Stimulated activated naive B cell treated with anti-CD40 and anti-IgM and Interleukin-4, amounts not matched to agents 10 μg/mL and 1 μg/mL and 100 μg/mL, for 72 hours (primary cell): ENCODE data around the gene GNG4.
"Not testable (repeated sequence)": the region's sequence is repeated elsewhere in the genome, so short reads cannot be mapped to it uniquely, and the experiment has no call there.

Source experiments
- ATAC-seq, 2 donors: fragments of 150-1000 bp; cut with Tn5 transposase; replicated peaks; 2 replicates each; pipeline ENCODE4 v1.10.0; 2021; ENCODE audit warnings: moderate library complexity in 1 of 2
- DNase-seq: peaks from one replicate; pipeline ENCODE4 v3.0.0; 2021
- H3K27ac Mint-ChIP-seq: one replicate; pipeline ENCODE4 v1.8.0; 2022; ENCODE audit warnings: mild to moderate bottlenecking, mixed read lengths
- H3K27me3 Mint-ChIP-seq, 2 donors: one replicate each; pipeline ENCODE4 v1.8.0; 2022; ENCODE audit warnings: mixed read lengths in 2 of 2
- H3K36me3 Mint-ChIP-seq, 2 donors: one replicate each; pipeline ENCODE4 v1.8.0; 2022; ENCODE audit warnings: mixed read lengths in 2 of 2, mild to moderate bottlenecking in 1 of 2
- H3K4me1 Mint-ChIP-seq, 2 donors: one replicate each; pipeline ENCODE4 v1.8.0; 2022; ENCODE audit warnings: mixed read lengths in 2 of 2, mild to moderate bottlenecking in 1 of 2
- H3K4me3 Mint-ChIP-seq, 2 donors: one replicate each; pipeline ENCODE4 v1.8.0; 2022; ENCODE audit warnings: mild to moderate bottlenecking in 2 of 2, mixed read lengths in 2 of 2, moderate library complexity in 1 of 2
- H3K9me3 Mint-ChIP-seq, 2 donors: one replicate each; pipeline ENCODE4 v1.8.0; 2022; ENCODE audit warnings: mixed read lengths in 2 of 2, mild to moderate bottlenecking in 1 of 2

Gene GNG4

DNA sequence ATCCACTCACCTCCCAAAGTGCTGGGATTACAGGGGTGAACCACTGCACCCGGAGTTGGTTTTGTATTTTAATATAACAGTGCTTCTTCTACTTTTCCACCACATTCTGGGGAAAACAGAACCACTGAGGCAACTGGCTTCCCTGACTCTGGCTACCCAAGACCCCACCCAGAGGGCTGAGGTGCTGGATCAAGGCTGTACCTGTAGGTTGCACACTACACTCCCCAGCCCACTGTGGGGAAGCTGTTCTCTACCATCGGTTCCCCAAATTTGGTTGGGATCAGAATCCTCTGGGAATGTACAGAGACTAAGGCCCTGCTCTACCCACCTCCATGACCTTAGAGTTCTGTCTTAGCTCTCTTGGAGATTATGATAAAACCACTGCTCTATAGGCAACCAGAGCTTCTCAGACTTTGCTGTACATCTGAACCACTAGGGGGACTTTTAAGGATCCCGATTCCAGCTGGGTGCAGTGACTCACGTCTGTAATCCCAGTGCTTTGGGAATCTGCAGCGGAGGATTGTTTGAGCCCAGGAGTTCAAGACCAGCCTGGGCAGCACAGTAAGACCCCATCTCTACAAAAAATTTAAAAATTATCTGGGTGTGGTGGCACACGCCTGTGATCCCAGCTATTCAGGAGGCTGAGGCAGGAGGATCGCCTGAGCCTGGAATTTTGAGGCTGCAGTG is 51.6 kb downstream of the GNG4 start:
- H3K27me3 Mint-ChIP-seq, result peaks cover 7 to 13% of the 10 kb centered on the region in 2 donors
- no peak overlapping the region for H3K27ac Mint-ChIP-seq
- DNase-seq (no peak), ATAC-seq (no peak)
- H3K4me3 Mint-ChIP-seq, result no peak overlapping the region
- H3K36me3 Mint-ChIP-seq, result no peaks in the 10 kb centered on the region
- H3K4me1 Mint-ChIP-seq, result no peaks in the 10 kb centered on the region
- H3K9me3 Mint-ChIP-seq, result no peaks in the 10 kb centered on the region

DNA sequence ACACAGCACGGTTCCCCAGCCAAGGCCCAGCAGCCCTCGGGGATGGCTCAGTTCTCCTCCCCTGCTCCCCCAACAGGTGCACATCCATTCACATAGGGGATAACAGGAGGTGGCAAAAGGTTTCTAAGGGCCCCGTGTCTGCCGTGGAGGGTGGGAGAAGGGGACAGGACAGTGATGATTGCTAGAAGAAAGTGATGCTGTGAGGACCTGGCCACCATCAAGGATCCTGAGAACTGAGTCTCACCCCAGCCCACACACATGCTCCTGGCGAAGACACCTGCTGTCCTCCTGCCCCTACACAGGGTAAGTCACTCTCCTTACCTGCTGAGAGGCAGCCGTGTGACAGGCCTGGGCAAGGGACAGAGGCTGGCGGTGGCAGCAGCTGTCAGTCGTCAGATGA is 54.5 kb downstream of the GNG4 start:
- peaks cover 22 to 31% of the 10 kb centered on the region in 2 donors for H3K27me3 Mint-ChIP-seq
- DNase-seq (no peak), ATAC-seq (no peak)

DNA sequence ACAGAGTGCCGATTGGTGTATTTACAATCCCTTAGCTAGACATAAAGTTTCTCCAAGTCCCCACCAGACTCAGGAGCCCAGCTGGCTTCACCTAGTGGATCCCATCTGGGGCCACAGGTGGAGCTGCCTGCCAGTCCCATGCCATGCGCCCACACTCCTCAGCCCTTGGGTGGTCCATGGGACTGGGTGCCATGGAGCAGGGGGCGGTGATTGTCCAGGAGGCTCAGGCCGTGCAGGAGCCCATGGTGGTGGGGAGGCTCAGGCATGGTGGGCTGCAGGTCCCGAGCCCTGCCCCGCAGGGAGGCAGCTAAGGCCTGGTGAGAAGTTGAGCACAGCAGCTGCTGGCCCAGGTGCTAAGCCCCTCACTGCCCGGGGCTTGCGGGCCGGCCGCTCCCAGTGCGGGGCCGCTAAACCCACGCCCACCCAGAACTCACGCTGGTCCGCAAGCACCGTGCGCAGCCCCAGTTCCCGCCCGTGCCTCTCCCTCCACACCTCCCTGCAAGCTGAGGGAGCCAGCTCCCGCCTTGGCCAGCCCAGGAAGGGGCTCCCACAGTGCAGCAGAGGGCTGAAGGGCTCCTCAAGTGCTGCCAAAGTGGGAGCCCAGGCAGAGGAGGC is 55.2 kb downstream of the GNG4 start:
- not testable (repeated sequence) for H3K4me3 Mint-ChIP-seq, H3K36me3 Mint-ChIP-seq, DNase-seq, H3K4me1 Mint-ChIP-seq, ATAC-seq, H3K9me3 Mint-ChIP-seq, H3K27ac Mint-ChIP-seq
- H3K27me3 Mint-ChIP-seq, result peaks cover 25 to 31% of the 10 kb centered on the region in 2 donors

More for the DNA sequence above, 54.5 kb downstream of the GNG4 start:
- H3K36me3 Mint-ChIP-seq, result no peaks in the 10 kb centered on the region
- no peaks in the 10 kb centered on the region for H3K4me1 Mint-ChIP-seq
- no peak overlapping the region for H3K4me3 Mint-ChIP-seq
- H3K27ac Mint-ChIP-seq, result no peak overlapping the region
- H3K9me3 Mint-ChIP-seq, result peaks cover 0 to 4% of the 10 kb centered on the region in 2 donors

DNA sequence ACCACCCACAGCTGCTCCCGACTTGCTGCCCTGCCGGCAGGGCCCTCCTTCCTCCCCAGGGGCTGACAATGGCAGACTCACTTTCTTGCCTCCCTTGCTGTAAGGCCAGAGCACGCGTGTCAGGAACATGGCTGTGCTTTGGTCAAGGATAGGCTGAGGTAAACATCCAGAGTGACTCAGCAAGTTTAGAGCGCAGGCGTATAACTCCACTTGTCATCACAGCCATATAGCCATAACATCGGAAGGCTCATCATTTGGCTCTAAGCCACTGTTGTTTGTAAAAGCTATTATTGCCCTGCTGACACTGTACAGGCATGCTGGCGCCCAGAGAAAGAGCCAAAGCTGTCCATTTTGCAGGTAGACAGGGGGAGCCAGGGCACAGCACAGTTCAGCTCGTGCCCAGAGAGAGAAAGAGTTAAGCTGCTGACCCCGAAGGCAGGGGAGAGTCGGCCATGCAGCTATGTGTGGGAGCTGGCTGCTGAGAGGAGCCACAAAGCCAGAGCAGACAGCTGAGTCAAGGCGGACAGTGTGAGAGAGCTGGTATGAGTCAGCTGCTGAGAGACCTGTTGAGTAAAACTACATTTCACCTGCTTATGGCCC is 60.6 kb downstream of the GNG4 start:
- ATAC-seq, result no peak
- no peak for DNase-seq
- Mint-ChIP-seq H3K4me1 (no peaks in the 10 kb centered on the region), H3K9me3 (peaks cover 23 to 31% of the 10 kb centered on the region in 2 donors), H3K27me3 (peaks cover 46 to 47% of the 10 kb centered on the region in 2 donors), H3K4me3 (no peak overlapping the region), H3K27ac (no peak overlapping the region), H3K36me3 (peaks cover 12 to 13% of the 10 kb centered on the region in 2 donors)

DNA sequence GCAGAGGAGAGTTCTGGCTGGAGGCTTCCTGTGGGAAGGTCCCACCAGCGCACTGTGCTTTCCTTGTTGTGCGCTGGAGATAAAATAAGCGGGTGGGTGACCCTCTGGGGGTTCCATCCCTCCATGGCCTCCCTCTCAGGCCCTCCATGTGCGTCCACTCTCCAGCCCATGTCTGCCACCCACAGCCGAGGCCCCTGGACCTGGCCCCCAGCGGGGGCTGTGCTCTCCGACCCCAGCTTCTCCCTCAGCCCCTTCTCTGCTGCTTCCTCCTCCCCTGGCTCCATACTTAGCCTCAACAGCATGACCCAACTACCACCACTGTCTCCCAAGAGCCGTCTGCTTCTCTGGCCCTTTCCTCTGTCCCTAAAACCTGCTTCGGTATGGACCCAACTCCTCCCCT is 61.4 kb downstream of the GNG4 start:
- H3K27ac Mint-ChIP-seq, result no peak overlapping the region

DNA sequence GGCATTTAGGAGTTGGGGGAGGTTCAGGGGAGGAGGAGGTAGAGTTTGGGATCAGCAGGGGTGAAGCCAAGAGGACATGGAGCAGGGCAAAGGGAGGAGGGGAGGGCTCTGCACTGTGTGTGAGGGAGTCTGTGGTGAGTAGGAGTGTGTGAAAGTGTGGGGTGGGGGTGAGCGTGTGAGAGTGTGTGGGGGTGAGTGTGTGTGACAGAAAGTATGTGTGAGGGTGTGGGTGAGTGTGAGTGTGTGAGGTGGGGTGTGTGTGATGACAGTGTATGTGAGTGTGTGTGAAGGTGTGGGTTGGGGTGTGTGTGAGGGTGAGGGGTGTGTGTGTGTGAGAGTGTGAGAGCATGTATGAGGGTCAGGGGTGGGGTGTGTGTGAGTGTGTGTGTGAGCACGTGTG is 62.6 kb downstream of the GNG4 start:
- DNase-seq (no peak), ATAC-seq (no peak)
- no peaks in the 10 kb centered on the region for H3K4me1 Mint-ChIP-seq
- H3K27ac Mint-ChIP-seq, result no peak overlapping the region
- H3K9me3 Mint-ChIP-seq, result peaks cover 23 to 33% of the 10 kb centered on the region in 2 donors
- H3K4me3 Mint-ChIP-seq, result no peak overlapping the region
- H3K36me3 Mint-ChIP-seq, result peaks cover 13% of the 10 kb centered on the region in 2 donors
- peaks cover 29 to 39% of the 10 kb centered on the region in 2 donors for H3K27me3 Mint-ChIP-seq

More for the DNA sequence above, 61.4 kb downstream of the GNG4 start:
- Mint-ChIP-seq H3K4me1 (no peaks in the 10 kb centered on the region), H3K4me3 (no peak overlapping the region), H3K36me3 (peaks cover 12 to 13% of the 10 kb centered on the region in 2 donors), H3K9me3 (peaks cover 23 to 31% of the 10 kb centered on the region in 2 donors), H3K27me3 (peaks cover 38 to 41% of the 10 kb centered on the region in 2 donors)
- no peak for ATAC-seq
- no peak for DNase-seq

DNA sequence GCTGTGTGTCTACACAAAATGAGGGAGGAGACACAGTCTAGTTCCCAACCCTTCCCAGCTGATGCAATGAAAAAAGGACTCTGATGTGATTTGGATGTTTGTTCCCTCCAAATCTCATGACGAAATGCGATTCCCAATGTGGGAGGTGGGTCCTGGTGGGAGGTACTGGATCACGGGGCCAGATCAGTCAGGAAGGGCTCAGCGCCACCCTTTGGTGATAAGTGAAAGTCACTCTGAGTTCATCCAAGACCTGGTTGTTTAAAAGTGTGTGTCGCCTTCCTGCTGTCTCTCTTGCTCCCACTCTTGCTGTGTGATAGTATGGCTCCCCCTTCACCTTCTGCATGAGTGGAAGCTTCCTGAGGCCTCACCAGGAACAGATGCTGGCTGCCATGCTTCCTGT is 63.2 kb downstream of the GNG4 start:
- no peak for ATAC-seq
- H3K9me3 Mint-ChIP-seq, result peaks cover 25 to 36% of the 10 kb centered on the region in 2 donors
- DNase-seq, result no peak
- peaks cover 24 to 36% of the 10 kb centered on the region in 2 donors for H3K27me3 Mint-ChIP-seq
- no peaks in the 10 kb centered on the region for H3K4me1 Mint-ChIP-seq
- H3K4me3 Mint-ChIP-seq, result no peak overlapping the region
- H3K36me3 Mint-ChIP-seq, result peaks cover 15% of the 10 kb centered on the region in 2 donors
- no peak overlapping the region for H3K27ac Mint-ChIP-seq

DNA sequence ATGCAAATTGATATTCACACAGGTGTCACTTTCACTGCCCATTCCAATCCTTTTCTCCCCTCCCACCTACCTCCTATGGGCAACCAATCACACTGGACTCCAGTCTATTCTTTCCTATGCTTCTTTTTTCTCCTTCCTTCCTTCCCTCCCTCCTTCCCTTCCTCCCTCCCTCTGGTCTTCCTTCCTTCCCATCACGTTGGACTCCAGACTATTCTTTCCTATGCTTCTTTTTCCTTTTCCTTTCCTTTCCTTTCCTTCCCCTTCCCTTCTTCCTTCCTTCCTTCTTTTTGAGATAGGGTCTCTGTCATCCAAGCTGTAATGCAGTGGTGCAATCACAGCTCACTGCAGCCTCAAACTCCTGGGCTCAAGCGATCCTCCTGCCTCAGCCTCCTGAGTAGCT is 64.6 kb downstream of the GNG4 start:
- no peak for ATAC-seq
- H3K27ac Mint-ChIP-seq, result no peak overlapping the region
- H3K36me3 Mint-ChIP-seq, result peaks cover 15% of the 10 kb centered on the region in 2 donors
- H3K27me3 Mint-ChIP-seq, result peaks cover 19 to 27% of the 10 kb centered on the region in 2 donors
- H3K4me3 Mint-ChIP-seq, result no peak overlapping the region
- DNase-seq, result no peak
- H3K9me3 Mint-ChIP-seq, result peaks cover 29 to 34% of the 10 kb centered on the region in 2 donors
- no peaks in the 10 kb centered on the region for H3K4me1 Mint-ChIP-seq

DNA sequence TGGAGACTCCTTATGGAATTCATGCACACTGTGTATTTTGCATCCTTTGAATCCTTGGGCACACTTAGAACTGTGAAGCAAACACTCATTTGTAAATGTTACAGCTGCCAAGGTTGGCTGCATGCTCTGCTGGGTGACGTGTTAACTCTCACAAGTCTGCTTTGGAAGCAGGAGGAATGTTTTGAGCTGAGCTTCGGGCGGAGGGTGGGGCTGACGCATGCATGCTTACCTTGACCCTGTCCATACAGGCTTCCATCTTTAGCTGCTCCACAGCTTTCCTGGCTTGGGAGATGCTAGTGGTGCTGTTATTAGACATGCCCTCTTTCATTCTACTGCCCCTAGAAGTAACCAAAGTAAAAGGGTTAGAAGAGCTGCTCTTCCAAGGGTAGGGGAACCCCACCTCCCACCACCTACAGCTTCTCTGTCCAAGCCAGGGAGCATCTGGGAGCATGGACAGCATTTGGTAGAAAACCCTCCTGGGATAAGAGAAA is 66.0 kb downstream of the GNG4 start:
- DNase-seq (no peak), ATAC-seq (no peak)
- Mint-ChIP-seq H3K36me3 (peaks cover 6 to 7% of the 10 kb centered on the region in 2 donors), H3K9me3 (peaks cover 16 to 22% of the 10 kb centered on the region in 2 donors), H3K27me3 (peaks cover 19 to 25% of the 10 kb centered on the region in 2 donors), H3K4me3 (no peak overlapping the region), H3K4me1 (no peaks in the 10 kb centered on the region), H3K27ac (no peak overlapping the region)

DNA sequence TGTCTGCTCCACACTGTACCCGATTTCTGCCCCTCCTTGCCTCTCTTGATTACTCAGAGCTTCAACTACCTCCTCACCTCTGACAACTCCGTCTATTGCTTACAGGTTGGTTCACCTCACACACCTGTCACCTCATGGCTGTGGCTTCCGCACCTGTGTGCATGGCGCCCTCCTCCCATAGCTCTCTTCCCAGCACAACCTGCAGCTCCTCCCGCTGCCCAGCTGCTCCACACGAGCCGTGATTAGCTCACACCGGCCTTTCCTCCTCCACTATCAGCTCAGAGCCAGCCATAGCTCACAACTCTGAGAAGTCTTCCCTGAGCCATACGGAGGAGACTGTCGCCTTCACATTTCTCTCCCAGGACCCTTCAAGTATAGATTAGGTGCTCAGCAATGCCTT is 67.5 kb downstream of the GNG4 start:
- DNase-seq, result no peak
- Mint-ChIP-seq H3K9me3 (peaks cover 8 to 14% of the 10 kb centered on the region in 2 donors), H3K27ac (no peak overlapping the region), H3K27me3 (peaks cover 19 to 25% of the 10 kb centered on the region in 2 donors), H3K36me3 (peaks cover 3 to 4% of the 10 kb centered on the region in 2 donors), H3K4me1 (no peaks in the 10 kb centered on the region), H3K4me3 (no peak overlapping the region)
- no peak for ATAC-seq

DNA sequence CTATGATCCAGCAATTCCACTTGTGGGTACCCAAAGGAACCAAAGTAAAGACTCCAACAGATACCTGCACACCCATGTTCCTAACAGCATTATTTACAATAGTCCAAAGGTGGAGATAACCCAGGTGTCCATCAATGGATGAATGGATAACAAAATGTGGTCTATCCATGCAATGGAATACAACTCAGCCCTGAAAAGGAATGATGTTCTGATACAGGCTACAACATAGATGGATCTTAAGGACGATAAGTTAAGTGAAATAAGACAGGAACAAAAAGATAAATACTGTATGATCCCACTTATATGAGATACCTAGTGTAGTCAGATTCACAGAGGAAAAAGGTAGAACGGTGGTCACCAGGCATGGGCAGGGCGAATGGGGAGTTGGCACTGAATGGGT is 69.7 kb downstream of the GNG4 start:
- peaks cover 7 to 8% of the 10 kb centered on the region in 2 donors for H3K9me3 Mint-ChIP-seq
- no peak overlapping the region for H3K27ac Mint-ChIP-seq
- ATAC-seq, result no peak

DNA sequence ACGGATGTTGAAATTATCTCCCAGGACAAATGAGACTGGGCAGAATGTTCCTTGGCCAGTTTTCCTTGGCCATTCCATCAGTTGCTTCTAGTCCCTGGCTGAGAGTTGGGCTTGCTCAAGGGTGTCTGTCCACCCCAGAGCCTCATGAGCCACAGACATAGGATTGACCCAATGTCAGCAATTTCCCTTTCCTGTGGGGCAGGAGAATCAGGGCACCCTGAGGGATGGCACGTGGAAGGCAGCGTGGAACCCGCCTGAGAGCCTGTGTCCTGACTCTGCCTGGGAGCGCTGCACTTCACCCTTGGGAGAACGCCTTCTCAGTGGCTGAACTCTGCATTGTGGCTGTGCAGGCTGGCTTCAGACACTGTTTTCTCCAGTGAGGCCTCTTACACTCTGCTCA is 74.0 kb downstream of the GNG4 start:
- peaks cover 1 to 4% of the 10 kb centered on the region in 2 donors for H3K9me3 Mint-ChIP-seq
- DNase-seq (no peak), ATAC-seq (no peak)
- H3K27ac Mint-ChIP-seq, result no peak overlapping the region
- H3K4me1 Mint-ChIP-seq, result no peaks in the 10 kb centered on the region
- peaks cover 9 to 14% of the 10 kb centered on the region in 2 donors for H3K27me3 Mint-ChIP-seq
- H3K36me3 Mint-ChIP-seq, result no peaks in the 10 kb centered on the region
- no peak overlapping the region for H3K4me3 Mint-ChIP-seq

More for the DNA sequence above, 69.7 kb downstream of the GNG4 start:
- Mint-ChIP-seq H3K27me3 (peaks cover 13 to 14% of the 10 kb centered on the region in 2 donors), H3K4me3 (no peak overlapping the region), H3K4me1 (no peaks in the 10 kb centered on the region), H3K36me3 (peaks cover 3 to 4% of the 10 kb centered on the region in 2 donors)
- no peak for DNase-seq

DNA sequence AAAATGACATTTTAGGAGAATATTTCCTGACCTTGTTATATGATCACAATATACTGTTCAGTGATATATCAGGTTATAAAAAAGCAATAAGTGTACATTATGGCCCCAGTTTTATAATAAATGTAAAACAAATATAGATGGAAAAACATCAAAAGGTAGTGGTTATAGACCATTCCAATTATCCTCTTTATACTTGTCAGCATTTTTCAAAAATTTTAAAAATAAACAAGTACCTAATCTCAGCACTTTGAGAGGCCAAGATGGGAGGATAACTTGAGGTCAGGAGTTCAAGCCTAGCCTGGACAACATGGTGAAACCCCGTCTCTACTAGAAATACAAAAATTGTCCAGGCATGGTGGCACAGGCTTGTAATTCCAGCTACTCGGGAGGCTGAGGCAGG is 75.7 kb downstream of the GNG4 start:
- H3K4me1 Mint-ChIP-seq, result no peaks in the 10 kb centered on the region
- H3K27me3 Mint-ChIP-seq, result peaks cover 9 to 14% of the 10 kb centered on the region in 2 donors
- H3K36me3 Mint-ChIP-seq, result no peaks in the 10 kb centered on the region
- no peaks in the 10 kb centered on the region for H3K9me3 Mint-ChIP-seq
- H3K4me3 Mint-ChIP-seq, result no peak overlapping the region
- H3K27ac Mint-ChIP-seq, result no peak overlapping the region
- DNase-seq (no peak), ATAC-seq (no peak)

DNA sequence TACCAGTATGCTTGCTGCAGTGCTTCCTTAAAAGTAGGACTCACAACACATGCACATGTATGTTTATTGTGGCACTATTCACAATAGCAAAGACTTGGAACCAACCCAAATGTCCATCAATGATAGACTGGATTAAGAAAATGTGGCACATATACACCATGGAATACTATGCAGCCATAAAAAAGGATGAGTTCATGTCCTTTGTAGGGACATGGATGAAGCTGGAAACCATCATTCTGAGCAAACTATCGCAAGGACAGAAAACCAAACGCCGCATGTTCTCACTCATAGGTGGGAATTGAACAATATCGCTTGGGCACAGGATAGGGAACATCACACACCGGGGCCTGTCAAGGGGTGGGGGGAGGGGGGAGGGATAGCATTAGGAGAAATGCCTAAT is 76.6 kb downstream of the GNG4 start:
- peaks cover 9 to 14% of the 10 kb centered on the region in 2 donors for H3K27me3 Mint-ChIP-seq
- not testable (repeated sequence) for DNase-seq, H3K9me3 Mint-ChIP-seq, H3K4me3 Mint-ChIP-seq, H3K36me3 Mint-ChIP-seq, H3K4me1 Mint-ChIP-seq, ATAC-seq, H3K27ac Mint-ChIP-seq
